Stimulated activated CD8-positive, alpha-beta memory T cell treated with anti-CD3 and anti-CD28 coated beads, Interleukin-4, amount 100 ng/mL, for 1 hour (primary cell): ENCODE data around the gene ACP1.

Experiments used
- DNase-seq, 2 donors: peaks; one replicate each; pipeline ENCODE4 v3.0.0-alpha.2; 2020; ENCODE audit warnings: low read depth in 2 of 2, low spot score in 1 of 2

The ACP1 gene

DNA sequence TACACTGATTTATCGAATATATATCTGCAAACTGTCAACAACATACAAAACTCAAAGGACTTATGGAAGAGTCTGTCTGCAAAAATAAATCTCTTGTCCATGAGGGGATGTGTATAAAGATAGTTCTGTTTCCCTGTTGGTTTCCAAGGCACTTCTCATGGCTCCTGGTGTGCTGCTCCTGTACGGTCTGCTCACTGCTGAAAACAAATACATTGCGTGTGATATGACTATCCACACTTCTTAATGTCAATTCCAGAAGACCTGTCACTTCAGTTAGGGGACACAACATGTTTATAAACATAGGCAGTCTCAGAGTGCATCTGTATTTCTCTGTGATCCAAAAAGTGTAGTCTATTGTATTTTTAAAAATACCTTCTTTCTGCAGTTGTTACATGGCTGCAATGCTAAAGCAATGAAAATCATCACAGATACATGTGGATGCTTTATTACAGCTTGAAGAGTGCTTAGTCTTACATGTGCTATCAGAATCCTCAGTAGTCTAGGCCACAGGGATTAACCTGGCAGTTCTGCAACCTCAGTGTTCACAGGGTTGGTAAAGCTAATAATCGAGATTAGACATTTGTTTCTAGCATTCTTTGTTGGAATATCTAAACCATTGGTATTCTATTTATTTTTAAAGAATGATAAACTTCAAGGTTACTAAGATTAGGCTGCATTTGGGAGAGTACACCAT lies 15.4 kb downstream of the ACP1 start:
- DNase-seq = no peak

DNA sequence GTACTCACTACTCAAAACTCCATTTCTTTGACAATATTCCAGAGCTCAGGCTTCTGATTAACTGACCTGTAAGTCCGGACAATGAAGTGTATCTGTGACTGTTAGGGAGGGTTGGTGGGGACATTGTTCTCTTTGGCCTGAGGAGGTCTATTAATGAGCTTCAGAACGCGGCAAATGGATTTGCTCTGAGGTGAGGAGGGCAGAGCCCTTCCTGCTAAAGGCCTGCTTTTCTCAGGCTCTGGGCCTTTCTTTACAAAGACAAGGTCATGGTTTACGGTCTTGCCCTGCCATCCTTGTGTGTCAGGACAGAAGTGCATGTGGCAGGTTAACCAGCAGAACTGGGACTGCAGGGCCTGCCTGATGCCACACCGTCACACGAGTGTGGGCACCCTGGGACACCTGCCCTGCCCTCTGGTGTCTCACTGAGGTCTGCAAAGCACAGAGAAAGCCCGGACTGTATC lies 15.9 kb downstream of the ACP1 start:
- no peak for DNase-seq

DNA sequence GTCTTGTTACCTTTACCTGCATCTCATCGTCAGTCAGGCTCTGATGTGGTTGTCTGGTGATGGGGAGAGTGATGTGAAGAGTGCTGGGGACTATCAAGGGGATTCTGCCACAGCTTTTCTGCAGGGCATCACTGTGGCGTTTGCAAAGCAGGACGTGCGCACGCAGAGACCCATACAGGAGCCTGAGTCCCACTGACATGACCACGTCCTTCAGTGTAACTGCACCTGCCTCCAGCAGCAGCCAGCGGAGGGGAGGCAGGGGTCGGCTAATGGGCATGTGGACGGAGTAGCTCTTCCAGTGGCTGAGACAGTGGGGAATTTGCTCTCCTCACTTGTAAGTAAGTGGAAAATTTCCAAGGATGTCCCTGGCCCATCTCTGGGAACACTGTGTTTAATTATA lies 16.6 kb downstream of the ACP1 start:
- no peak for DNase-seq

DNA sequence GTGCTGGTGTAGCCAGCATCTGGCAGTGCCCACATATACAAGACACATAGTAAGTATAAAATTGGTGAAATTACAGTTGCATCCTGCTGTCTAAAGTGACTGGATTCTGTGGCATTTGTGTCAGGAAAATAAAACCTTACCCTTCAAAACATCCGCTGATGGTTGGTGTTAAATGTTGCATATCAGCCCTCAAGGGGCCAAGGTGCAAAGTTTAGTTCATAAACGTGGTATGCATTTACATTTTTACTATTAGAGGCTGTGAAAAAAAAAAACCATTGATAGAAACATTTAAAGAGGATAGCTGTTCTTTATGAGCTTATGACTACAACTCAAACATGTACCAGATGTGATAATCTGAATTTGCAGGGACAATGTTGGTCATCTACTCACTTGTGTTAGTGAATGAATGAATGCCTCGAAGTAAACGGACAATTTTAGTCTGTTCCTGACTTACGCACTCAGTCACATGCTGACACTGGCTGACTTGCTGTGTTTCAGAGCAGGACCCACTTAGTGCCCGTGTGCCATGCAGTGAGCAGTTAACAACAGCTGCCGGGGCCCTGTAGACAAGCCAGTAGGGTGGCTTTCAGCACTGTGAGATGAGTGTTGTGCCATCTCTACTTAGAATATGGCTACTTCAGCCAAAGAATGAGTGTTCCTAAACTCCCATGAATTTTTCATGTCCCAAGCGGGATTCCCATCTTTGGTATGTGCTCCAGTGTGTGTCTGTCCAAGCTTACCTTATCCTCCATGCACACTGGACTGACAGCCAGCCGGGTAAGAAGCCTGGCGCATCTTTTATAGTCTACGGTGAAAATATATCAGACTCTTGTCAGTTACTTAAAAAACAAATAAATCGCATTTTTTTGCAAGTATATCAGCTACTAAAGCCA lies 17.9 kb downstream of the ACP1 start:
- DNase-seq = no peak

DNA sequence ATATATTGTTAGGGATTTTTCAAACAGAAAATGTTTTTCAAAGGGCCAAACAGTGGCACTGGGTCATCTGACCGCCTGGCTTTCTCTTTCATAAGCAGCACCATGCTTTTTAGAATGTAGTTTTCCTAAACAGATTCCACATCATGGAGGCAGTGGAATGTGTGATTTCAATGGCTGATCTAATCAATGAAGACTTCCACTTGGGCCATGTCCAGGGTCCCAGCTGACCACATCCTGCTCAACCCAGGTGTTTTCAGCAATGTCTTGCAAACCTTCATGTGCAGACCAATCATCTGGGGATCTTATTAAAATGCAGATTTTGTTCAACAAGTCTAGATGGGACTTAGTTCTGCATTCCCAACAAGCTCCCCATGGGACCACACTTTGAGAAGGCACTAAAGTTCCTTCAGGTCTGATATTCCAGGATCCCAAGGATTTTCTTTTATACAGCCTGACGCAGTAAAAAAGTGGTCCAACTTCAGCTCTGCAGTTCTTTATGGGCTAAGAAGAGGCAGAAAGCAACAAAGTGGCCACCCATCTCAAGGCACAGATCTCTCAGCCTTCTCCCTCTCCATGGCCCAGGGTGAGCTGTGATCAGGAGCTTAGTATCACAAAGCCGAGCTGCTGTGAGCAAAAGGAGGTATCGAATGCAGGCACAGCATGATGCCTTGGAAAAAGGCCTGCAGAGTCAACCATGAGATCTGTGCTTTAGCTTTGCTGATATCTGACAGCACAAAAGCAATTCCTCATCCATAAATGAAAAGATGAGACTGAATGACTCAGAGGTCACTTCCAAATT lies 19.4 kb downstream of the ACP1 start:
- no peak for DNase-seq

DNA sequence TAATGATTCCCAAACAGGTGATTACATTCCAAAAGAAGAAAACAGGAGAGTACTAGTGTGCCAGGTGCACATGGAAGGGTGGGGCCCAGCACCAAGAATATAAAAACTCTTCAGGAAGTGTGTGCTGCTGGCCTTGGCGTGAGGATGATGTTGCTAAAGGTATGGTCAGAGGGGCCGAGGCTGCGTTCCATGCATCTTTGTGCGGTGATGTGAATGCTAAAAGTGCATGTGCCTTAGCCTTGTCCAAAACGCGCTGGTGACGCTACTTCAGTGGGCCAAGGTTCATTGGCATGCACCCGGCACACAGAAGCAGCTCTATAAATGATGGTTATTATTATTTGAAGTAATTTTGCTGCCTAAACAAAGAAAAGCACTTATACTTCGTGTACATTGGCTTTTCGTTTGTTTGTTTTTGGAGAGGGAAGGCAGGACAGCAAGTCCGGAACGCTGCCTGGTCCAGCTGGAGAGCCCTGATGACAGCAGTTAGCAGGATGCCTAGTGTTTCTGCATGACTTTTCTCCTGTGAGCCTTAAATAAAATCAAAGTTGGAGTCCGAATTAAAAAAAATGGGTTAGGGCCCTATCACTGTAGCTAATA lies 20.2 kb downstream of the ACP1 start:
- no peak for DNase-seq

DNA sequence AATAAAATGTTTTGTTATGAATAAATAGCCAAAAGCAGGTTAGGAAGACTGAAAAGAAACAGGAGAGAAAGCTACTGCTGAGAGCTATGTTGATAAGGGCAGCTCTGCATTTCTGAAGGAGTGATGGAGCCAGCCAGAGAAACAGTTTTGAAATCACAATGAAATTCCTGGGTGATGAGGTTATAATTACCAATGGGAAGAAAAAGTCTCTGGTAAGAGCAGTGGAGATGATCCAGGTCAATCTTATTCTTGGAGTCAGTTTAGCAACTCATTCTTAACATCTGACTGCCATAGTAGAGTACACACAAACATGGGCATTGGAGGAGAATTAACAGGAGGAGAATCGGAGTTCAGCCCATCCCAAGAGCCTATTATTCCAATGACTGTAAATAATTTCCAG lies 20.8 kb downstream of the ACP1 start:
- DNase-seq = no peak

DNA sequence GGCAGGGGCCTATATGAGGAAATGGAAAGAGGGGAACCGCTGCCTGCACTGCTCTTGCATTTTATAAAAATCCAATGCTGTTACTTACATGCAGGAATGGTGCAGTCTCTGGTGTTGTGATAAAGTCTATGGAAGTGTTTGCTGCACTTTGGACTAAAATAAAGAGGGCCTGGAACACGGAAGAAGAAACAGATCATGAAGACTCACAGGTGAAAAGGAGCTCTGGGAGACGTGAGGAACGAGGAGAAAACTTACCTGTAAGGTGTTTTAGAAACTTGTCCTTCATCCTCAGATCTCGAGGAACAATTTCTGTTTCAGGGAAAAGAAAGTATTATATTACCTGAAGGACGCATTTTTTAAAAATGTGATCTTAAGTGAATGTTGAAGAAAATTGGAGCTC lies 21.3 kb downstream of the ACP1 start:
- no peak for DNase-seq

DNA sequence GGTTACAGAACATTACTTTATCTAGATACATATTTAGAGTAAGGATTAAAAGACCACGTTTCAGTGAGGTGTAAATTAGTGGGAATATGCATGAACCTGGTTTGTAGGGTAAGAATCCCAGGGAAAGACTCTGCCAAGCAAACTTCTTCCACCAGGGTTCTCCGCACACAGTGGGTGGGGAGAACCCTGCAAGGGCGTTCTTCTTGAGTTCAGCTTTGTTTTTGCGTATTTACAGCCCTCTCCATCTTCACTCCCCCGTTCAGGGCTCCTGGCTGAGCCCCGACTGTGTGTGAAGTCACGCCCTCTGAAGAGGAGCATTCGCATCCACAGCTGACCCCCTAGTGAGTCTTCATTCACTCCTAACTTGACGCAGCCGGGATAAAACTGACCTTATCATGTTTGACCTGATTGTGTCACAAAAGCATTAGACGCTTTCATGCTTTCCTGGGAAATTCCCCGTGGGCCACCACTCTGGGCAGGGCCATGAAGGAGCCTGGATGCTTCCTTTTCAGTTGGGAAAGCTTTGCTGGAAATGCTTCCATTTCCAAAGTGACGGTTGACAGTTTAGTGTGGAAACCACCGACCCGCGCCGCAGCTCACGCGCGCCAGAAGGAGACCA lies 22.1 kb downstream of the ACP1 start:
- no peak for DNase-seq

DNA sequence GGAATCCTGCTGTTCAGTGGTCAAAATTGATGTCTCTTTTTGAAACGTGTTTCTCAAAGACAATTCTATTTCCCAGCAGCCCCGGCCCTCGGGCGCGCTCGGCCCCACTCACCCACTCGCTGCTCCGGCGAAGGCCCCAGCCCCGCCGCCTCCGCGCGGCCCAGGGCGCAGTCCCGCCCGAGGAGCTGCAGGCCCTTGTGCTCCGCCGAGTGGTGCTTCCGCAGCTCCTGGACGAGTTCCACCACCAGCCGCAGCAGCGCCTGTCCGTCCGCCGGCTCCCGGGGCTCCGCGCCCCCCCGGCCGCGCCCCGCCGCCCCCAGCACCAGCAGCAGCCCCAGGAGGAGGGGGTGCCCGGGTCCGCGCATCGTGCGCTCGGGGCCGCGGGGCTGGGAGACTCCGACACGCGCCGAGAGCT lies 22.7 kb downstream of the ACP1 start:
- no peak for DNase-seq

DNA sequence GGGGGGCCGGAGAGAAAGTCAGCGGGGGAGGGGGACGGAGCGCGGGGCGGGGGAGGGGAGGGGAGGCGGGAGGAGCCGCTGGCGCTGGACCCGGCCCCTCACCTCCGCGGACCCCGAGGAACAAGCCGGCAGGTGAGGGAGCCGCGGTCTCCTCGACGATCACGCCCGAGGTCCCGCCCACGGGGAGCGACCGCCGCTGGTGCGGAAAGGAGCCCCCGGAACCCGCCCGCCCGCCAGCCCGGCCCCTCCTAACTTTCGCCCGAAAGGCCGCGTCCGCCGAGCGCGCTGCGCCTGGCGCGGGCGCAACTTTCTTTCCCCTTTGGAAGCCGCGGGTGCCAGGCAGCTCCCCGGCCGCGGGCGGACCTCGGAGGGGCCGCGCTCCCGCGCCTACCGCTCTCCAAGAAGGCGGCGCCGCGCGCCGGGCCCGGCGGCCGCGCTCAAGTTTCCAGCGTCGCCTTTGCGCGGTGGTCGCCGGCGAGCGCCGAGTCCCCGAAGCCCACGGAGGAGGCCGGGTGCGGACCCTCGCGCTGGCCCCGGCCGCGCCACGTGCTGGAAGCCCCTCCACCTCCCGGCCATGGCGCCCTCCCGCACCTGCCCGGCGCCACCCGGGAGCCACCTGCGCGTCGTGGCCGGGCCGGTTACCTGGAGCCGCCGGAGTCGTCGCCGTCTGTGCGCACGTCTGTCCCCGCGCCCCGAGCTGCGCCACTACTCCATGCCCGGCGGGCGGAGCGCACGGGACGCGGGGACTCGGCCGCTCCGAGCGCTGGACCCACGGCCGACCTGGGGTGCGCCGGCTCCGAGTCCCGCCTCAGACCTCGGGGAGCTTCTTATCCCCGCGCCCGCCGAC lies 23.4 kb downstream of the ACP1 start, which contains the start of gene ALKAL2:
Gene ALKAL2 (minus strand): TSS at position 181 of the 847 bp plus-strand sequence. CDS start 256 bp downstream, outside the sequence.
- DNase-seq = no peak

DNA sequence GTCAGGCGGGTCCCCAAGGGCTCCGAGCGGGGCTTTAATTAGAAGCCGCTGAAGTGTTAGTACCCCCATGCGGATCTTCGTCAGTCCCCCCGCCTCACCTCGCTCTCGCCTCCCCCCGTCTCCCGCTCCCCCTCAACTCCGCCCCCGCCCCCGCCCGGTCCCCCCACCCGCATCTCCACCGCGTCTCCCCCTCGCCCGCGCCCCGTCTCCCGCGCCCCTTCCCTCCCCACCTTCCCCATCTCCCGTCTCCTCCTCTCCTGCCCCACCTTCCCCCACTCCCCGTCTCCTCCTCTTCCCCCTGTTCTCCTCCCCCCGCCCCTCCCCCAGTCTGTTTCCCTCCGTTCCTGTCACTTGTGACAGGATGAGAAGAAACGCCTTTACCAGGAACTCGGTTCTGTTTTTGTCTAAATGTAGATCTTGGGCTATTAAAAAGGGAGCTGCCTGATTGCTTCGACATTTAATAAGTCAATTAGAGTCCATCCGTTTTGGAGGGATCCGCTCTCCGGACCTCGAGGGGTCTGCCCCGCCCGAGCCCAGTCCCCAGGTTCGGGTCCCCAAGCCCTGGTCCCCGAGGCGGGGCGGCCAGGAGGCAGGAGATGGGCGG lies 24.1 kb downstream of the ACP1 start:
- no peak for DNase-seq

DNA sequence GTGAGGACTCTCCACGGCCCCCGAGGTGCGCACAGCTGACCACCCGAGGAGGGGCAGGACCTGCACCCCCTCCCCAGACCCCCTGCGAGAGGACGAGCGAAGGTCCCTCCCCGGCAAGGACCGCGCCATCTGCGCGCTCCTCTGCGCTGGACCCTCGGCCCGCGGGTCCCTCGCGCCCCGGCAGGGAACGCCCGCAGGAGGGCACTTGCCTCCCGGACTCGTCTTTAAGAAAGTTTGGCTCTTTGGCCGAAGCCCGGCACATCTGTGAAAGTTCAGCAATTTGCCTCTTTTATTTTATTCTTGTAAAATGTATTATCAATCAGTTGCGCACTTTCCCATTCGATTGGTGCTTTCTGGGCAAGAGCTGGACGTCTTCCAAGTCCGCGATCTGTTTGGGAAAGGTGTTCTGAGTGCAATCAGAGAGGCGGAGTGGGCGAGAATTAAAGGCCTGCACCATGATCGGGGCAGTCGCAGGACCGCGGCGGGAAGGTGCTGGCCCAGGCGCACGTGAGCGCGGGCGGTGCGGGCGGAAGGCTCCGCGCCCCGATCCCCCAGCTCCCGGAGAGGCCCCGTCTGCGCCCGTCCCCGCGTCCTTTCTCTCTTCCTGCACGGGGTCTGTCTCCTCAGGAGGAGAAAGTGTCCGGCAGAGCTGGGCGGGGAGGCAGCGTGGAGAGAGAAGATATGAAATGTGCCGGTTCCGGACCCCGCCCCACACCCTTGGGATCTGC lies 24.8 kb downstream of the ACP1 start:
- DNase-seq = no peak

DNA sequence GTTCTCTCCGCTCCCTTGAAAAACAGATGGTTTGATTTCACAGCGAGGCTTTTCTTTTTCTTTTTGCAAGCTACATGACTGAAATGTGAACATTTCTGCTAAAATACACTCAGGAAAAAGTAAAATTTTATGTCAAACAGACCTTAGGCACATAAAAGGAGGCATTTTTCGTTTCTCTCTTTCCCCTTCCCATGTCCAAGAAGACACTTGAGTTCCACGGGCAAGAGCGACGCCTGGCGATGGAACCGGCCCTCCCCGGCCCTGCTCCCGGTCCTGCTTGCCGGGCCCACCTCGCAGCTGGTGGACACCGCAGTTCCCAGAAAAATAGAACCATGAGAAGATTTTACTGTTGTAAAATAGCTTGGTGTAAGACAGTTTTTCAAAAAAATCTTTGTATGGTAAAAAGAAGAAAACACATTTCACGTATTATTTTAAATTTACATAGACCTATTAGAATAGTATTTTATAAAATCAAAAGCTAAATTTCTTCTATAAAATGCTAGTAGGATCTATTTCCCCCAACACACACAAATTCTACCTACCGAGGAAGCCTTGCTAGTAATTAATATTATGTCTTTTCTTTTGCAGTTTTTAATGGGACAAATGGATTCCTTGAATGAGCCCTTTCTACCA lies 25.5 kb downstream of the ACP1 start:
- DNase-seq = peak in 1 of 2 donors; percentile 21

DNA sequence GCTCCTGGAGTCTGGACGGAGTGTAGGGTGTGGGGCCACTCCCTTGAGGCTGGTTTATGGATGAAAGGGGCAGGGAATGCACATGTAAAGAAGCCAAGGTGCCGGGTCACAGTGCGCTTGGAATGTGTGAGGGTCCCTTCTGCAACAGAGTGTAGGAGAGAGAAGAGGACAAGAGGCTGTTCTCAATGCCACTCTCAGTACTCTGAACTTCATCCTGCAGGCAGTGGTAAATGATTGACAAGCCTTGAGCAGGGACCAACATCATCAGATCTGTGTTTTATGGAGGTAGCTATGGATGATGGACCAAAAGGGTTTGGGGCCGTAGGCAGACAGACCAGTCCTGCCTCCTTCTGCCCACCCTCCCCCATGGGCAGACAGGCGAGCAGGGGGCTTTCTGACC lies 30.3 kb downstream of the ACP1 start:
- DNase-seq = no peak

DNA sequence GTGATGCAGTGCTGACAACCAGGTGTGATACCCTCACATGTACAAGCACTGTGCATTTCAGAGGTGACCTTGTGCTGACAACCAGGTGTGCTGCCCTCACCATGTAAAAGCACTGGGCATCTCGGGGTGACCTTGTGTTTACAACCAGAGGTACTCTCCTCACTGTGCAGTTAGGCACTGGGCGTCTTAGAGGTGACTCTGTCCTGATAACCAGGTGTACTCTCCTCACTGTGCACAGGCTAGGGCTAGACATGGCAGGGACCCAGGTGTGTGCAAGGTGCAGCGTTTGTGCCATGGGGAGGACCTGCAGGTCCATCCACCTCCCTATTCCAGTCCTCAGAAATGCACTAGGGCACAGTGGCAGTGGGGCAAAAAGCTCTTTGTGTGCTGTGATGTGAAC lies 31.6 kb downstream of the ACP1 start:
- no peak for DNase-seq

DNA sequence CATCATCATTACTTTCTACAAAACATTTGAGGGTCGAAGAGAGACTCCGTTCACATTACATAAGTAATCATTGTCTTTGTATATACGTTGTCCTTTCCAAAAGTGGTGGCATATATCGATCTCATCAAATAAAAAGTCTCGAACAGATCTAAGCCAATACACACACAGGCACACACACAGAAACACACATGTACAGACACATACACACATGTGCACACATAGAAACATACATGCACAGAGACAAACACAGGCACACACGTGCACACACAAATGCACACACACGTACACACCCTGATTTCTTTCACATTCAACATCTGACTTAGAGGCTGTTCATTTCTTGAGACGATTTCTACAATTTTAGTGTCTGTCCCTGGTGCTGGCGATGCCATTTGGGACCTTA lies 40.6 kb downstream of the ACP1 start:
- DNase-seq = no peak
